RWPE1 (cell line): Measurements from ENCODE around the gene MAP4.

Experiments used
- CTCF ChIA-PET: fragments of 350-600 bp; sonication (Branson Sonifier 250); formaldehyde crosslinking; extraction: SDS; loops from one replicate; lab custom pipeline; 2021; lab: Yijun Ruan, JAX
- POLR2A ChIA-PET: fragments of 400-600 bp; formaldehyde crosslinking; extraction: SDS; loops from one replicate; lab custom pipeline; 2020; ENCODE audit warnings: antibody characterized with exemption; ENCODE audit not compliant: low non-redundant PET; lab: Yijun Ruan, JAX
- DNase-seq: peaks from one replicate; pipeline ENCODE4 v3.0.0; 2012; ENCODE audit warnings: low spot score
- H3K27ac ChIP-seq: fragments of 450-650 bp; 2 replicates; pipeline ENCODE4 v1.5.1; 2017
- TF ChIP-seq, protein P1 (sequence below): fragments of 450-650 bp; conservative IDR thresholded peaks from 2 replicates; pipeline ENCODE4 v1.5.1; 2017; ENCODE audit warnings: low read depth, mild to moderate bottlenecking

MAP4 gene

DNA sequence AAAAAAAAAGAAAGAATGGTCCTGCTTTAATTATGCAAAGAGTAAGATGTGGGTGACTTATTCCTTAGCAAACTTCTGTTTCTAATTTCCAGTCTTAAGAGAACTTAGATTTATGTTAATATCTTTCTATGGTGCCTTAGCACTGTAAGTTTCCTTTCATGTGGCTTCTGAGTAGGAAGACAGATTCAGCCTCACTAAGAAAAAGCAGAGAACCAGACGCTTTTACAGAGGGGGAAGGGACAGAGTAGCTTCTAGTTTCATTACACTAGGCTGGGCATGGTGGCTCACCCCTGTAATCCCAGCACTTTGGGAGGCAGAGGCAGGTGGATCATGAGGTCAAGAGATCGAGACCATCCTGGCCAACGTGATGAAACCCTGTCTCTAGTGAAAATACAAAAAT is 118.3 kb downstream of the MAP4 start:
- CTCF ChIA-PET = no interaction called here
- POLR2A ChIA-PET = no interaction called here
- H3K27ac ChIP-seq = no peak overlapping the region
- TF ChIP-seq, protein P1, sequence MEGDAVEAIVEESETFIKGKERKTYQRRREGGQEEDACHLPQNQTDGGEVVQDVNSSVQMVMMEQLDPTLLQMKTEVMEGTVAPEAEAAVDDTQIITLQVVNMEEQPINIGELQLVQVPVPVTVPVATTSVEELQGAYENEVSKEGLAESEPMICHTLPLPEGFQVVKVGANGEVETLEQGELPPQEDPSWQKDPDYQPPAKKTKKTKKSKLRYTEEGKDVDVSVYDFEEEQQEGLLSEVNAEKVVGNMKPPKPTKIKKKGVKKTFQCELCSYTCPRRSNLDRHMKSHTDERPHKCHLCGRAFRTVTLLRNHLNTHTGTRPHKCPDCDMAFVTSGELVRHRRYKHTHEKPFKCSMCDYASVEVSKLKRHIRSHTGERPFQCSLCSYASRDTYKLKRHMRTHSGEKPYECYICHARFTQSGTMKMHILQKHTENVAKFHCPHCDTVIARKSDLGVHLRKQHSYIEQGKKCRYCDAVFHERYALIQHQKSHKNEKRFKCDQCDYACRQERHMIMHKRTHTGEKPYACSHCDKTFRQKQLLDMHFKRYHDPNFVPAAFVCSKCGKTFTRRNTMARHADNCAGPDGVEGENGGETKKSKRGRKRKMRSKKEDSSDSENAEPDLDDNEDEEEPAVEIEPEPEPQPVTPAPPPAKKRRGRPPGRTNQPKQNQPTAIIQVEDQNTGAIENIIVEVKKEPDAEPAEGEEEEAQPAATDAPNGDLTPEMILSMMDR = no peak
- no peak for DNase-seq

DNA sequence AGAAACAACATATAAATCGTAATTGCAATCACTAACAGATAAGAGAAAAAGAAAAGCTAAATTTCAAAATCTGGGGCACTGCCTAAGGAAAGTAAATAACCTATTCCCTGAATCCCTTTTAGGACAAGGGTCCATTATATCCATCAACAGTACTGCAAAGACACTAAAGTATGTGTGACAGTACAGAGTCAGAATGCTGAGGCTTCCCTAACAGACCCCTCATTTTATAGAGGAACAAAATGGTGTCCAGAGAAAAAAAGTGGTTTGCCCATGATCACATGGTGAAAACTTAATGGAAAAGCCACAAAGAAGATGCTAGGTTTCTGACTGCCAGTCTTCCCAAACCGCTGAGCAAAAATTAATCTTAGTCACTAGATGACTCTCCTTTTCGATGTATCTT is 119.5 kb downstream of the MAP4 start:
- H3K27ac ChIP-seq = no peak overlapping the region
- TF ChIP-seq, protein P1 = no peak
- CTCF ChIA-PET = no interaction called here
- no peak for DNase-seq
- POLR2A ChIA-PET = no interaction called here

DNA sequence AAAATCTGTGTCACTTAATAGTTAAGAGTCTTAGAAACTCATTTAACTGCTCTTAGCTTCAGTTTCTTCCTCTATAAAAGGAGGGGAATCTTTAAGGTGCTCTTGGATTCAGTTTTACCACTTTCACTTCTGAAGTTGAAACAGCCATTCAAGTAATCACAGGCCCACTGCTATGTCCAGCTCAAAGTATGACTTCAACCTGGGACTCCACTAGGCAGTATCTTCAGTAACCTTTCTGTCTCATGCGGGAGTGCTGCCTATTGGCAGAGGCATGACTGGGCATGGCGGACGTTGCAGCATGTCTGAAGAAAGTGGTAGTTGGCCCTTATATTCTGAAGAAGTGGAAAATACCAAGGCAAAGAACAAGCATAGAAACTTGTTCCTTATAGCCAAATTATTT is 121.0 kb downstream of the MAP4 start:
- no peak for DNase-seq
- TF ChIP-seq, protein P1 = no peak
- H3K27ac ChIP-seq = no peak overlapping the region
- ChIA-PET CTCF (no interaction called here), POLR2A (no interaction called here)

DNA sequence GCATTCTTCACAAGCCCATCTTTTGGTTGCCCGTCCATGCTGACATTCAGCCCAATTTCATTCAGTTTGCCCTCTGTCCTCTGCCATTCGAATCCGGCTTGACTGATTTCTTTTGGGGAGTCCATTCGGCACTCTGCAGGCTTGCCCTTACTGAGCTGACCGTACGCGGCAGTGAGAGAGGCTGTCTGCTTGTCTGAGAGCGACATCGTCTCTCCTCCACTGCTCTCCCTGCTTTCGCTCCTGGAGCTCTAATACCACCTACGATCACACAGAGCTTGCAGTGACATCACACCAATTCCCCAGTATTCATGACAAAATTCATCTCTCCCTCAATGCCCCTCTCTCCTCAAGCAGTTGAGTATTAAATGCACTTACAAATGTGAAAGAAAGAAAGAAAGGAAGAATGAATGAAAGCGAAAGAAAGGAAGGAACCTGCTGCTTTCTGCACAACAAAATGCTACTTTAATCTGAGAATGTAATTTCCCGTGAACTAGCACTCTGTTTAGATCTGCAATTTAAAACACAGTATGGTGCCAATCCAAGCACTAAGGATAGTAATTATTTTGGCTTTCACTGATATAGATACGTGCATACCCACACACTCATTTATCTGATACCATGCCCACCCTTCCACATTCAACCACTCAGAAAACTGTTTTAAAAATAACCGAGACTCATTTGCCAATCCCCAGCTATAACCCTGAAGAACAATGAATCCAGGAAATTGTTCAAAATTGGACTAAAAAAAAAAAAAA is 123.8 kb downstream of the MAP4 start:
- H3K27ac ChIP-seq = no peak overlapping the region
- ChIA-PET POLR2A (no interaction called here), CTCF (interaction anchor here (1.5 kb wide), 1 partner anchor 97 kb away, joined by 3 read pairs; no protein-coding TSS in a partner anchor)
- TF ChIP-seq, protein P1 = no peak
- no peak for DNase-seq

DNA sequence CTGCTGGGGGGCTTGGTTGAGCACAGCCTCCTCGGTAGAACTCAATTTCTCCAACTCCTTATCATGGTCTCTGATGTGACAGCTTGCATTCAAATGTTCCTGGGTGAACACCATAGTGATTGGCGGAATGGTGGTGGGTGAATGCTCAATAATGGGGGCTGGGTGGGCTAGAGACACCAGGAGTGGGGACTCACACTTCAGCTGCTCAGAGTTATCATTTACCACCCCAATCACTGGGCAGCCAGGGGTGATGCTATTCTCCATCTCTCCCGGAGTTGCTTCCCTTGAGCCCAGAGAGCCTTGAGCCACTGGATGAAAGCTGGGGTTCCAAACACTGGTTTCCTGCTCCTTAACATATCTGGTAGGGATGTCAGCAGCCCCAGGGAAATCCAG is 124.6 kb downstream of the MAP4 start:
- DNase-seq = no peak
- ChIA-PET POLR2A (no interaction called here), CTCF (interaction anchor here (0.5 to 1.5 kb wide), 2 partner anchors 98 to 101 kb away, joined by 3 read pairs; no protein-coding TSS in a partner anchor)
- TF ChIP-seq, protein P1 = no peak
- no peak overlapping the region for H3K27ac ChIP-seq

DNA sequence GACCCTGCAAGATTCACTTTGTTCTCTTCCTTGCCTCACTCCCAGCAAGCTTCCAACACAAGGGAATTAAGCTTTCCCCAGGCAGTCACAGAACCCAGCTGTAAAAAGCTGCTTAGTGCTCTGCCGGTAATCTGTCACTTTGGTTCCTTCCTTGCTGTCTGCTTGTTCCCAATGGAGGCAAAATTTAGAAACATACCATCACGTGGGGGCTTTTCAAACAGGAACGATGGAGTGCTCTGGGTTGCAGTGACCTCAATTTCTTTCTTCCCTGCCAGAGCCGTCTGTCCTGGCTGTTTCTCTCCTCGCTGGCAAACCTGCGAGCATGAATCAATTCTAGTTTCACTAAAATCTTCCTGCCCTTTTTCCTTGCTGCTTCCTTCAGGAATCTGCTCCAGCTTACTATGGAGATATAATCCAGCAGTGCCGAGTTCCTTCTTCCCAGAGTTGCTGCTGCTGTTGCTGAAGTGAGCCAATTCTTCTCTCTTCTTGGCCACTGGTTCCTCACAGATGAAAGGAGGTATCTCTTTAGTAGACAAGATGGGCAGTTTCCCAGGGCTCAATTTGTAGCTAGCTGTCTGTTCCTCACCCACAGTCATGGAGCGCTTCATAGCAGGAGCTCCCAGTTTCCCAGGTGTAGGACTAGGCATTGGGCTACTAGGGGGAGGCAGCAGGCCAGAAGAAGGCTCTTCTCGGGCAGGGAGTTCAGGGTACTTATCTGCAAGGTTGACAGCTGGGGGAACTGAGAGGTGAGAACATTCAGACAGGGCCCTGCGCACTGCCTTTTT is 125.2 kb downstream of the MAP4 start:
- no peak for DNase-seq
- no peak overlapping the region for H3K27ac ChIP-seq
- POLR2A ChIA-PET = no interaction called here
- TF ChIP-seq, protein P1 = no peak
- CTCF ChIA-PET = interaction anchor here (1.5 kb wide), 1 partner anchor 99 kb away, joined by 3 read pairs; no protein-coding TSS in a partner anchor
